ENCODE results near the gene ARHGAP18. TPM values are rescaled to one million over a fixed set of nuclear protein-coding genes. Genes with fewer than 3 reads are reported as not detected.

ARHGAP18 gene
- total and polyA plus RNA-seq, 2 of the 13 experiments (the other 11 are each of a cell fraction or from before 2014, with no cell fraction given): 58.2 to 115 TPM

GRCh38 chr6:129645830-129646579, 64.0 kb downstream of the ARHGAP18 start (continued):
- TF ChIP-seq ZNF816 (CRISPR knock-in tag; IDR thresholded peaks at IDR 0.05; ENCODE audit: borderline replicate concordance): peak; percentile 47; the same call in 1 of the 2 replicates
- TF ChIP-seq SAP130 (CRISPR knock-in tag; IDR thresholded peaks at IDR 0.05; ENCODE audit: low read depth): peak; percentile 11; the same call in 1 of the 2 replicates
- TF ChIP-seq CBX2 (IDR thresholded peaks at IDR 0.05; ENCODE audit: low read depth, low read length): no peak
- TF ChIP-seq CBX2 (CRISPR knock-in tag; IDR thresholded peaks at IDR 0.05; ENCODE audit: low read depth): no peak
- no peak for TF ChIP-seq TRIM22 (IDR thresholded peaks at IDR 0.05)
- TF ChIP-seq ZNF382 (CRISPR knock-in tag; IDR thresholded peaks at IDR 0.05; ENCODE audit: borderline replicate concordance): no peak
- no peak for TF ChIP-seq BHLHE40 (IDR thresholded peaks at IDR 0.05; ENCODE audit: low read length)
- TF ChIP-seq ZKSCAN8 (CRISPR knock-in tag; IDR thresholded peaks at IDR 0.05; ENCODE audit: borderline replicate concordance): no peak; the same call in 1 of the 2 replicates
- no peak for TF ChIP-seq ZNF331 (CRISPR knock-in tag; IDR thresholded peaks at IDR 0.05)
- TF ChIP-seq ZNF503 (CRISPR knock-in tag; IDR thresholded peaks at IDR 0.05): no peak
- no peak for TF ChIP-seq ZNF362 (CRISPR knock-in tag; IDR thresholded peaks at IDR 0.05; ENCODE audit: borderline replicate concordance)
- TF ChIP-seq MAFK (conservative IDR thresholded peaks at IDR 0.05 in 1 of 2, IDR thresholded peaks at IDR 0.05 in 1 of 2; ENCODE audit: low read length in 2 of 2): peak; percentile 59 to 77
- TF ChIP-seq ZNF549 (CRISPR knock-in tag; IDR thresholded peaks at IDR 0.05): no peak
- TF ChIP-seq USF2 (IDR thresholded peaks at IDR 0.05; ENCODE audit: low read depth, low read length): no peak
- TF ChIP-seq USF2 (CRISPR knock-in tag; IDR thresholded peaks at IDR 0.05; ENCODE audit: borderline replicate concordance): no peak
- no peak for TF ChIP-seq ZNF781 (CRISPR knock-in tag; IDR thresholded peaks at IDR 0.05; ENCODE audit: borderline replicate concordance, not compliant biosample characterization)
- peak in 1 of 2 experiments; percentile 53; a peak in 1 of 4 replicates for TF ChIP-seq EP300 (IDR thresholded peaks at IDR 0.05; ENCODE audit: low read depth in 2 of 2, low read length in 2 of 2)
- no peak for TF ChIP-seq EP300 (CRISPR knock-in tag; IDR thresholded peaks at IDR 0.05; ENCODE audit: borderline replicate concordance)
- TF ChIP-seq ZFP90 (CRISPR knock-in tag; IDR thresholded peaks at IDR 0.05; ENCODE audit: borderline replicate concordance): no peak
- TF ChIP-seq GFI1 (CRISPR knock-in tag; IDR thresholded peaks at IDR 0.05; ENCODE audit: borderline replicate concordance): no peak
- TF ChIP-seq REPIN1 (CRISPR knock-in tag; IDR thresholded peaks at IDR 0.05; ENCODE audit: borderline replicate concordance, low read depth): no peak
- no peak for TF ChIP-seq ZNF383 (CRISPR knock-in tag; IDR thresholded peaks at IDR 0.05; ENCODE audit: borderline replicate concordance)
- no peak for TF ChIP-seq NFIB (CRISPR knock-in tag; IDR thresholded peaks at IDR 0.05; ENCODE audit: borderline replicate concordance)
- no peak for TF ChIP-seq RELA (CRISPR knock-in tag; IDR thresholded peaks at IDR 0.05)
